RCC 7860 (cell line): ENCODE data around the gene HOXB13.

Source experiments
- DNase-seq: peaks from one replicate; pipeline ENCODE4 v3.0.0-alpha.2; 2015; ENCODE audit warnings: low spot score
- FAIRE-seq: peaks from 2 replicates; lab custom pipeline; 2012; peaks lifted over from hg19 to GRCh38; lab: Jason Lieb, UNC

HOXB13 gene

DNA sequence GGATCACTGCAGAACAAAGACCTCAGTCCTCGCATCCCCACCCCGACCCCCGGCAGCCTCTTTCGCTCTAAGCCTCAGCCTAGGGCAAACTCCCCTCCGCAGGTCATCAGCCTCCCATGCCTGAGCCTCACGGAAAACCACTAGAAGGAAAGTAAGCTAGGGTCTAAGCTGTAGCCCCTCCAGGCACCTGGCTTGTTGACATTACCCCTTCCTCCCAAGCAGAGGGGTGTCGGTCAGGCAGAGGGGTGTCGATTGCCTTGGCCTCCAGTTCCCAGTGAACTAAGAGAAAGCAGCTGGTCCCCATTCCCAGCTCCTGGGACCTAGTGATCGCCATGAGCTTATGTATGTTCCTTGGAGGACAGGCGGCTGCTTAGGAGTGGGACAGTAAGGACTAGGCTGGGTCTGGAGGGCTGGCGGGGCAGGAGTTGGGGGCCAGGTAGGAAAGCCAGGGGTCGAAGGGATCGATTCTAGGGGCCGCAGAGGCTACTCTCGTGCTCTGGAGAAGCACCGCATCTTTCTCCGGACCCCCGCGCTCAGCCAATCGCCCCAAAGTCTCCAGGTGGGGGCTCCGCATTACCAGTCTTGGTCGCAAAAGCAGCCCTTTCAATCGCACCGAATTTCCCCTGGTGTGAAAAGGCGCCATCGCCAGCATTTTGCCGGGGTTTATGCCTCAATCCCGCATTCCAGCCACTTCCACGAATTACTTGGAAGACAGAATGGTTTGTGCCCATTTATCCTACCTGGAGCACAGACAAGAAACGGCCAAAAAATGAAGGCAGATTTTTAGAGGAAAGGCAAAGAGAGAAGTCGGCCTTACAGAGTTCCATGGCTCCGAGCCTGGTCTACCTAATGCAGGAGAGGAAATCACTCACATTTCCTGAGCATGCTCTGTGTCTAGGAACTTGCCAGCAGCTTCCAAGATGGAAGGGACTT, 21.3 kb upstream of the HOXB13 start:
- FAIRE-seq, result no peak
- no peak for DNase-seq

DNA sequence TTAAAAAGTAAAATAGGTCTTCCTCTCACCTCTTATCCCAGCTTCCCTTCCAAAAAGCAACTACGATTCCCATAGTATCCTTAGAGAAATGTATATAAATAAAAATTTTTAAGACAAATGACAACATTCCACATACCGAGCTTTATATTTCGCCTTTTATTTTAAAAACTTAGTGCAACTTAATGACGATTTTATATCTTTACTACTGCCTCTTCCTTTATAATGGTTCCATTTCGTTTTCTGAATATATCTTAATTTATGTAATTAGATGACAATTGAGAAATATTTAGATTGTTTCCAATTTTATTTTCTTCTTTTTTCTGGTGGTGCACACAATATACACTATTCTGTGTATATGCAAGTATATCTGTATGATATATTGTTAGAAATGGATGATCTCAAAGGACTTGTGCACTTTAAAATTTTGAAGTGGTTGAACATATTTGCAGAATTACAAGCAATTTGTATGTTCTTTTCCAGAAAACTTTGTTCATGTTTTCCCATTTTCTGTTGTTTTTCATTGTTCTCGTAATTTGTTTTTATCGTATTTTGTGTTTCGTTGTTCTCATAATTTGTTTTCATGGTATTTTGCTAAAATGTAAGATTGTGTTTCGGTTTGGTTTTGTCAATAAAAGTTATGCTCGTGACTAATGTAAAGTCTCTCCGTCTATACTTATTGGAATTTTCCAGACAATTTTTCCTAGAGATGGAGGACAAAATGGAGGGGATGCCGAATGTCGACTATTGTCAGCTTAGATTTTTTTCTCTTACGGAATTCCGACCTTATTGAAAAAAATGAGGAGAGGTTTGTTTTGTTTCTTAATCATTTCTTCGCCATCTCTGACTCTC, 20.4 kb upstream of the HOXB13 start:
- FAIRE-seq (no peak), DNase-seq (no peak)

DNA sequence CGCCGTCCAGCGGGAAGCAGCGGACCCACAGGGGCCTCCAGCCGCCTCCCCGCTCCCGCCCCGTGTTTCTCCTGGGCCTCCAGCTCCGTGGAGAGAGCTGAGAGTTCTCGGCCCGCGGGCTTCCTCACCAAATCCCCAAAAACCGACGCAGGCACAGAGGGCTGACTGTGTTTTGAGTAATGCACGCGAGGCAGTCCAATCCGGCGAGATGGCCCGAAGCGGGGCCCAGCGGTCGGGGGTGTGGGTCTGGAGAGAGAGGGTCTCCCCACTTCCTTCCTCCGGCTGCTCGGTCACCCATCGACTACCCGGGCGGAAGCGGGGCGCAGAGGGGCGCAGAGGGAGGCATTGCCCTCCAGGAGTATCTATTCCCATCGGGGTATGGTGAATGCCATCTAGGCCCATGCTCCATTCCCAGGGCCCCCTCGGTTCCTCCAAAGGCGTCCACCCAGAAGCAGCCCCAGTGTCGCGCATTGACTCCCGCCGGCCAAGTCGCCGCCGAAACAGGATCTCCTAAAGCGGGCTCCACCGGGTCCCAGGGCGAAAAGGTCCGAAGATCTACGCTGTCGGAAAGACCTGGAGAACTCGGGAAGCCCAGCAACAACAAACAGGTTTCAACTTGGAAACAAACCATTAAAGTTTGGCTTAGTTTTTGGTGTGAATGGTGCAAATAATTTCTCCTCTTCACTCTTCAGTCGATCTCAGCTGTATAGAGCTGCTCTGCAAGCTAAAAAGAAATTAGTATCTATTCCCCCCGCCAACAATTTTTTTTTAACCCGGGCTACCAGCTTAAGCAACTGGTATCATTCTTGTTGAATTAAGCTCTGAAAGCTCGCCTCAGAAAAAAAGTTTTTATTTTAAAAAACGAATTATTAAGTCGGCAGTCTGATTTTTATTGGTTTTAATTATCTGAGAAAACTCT, 19.2 kb upstream of the HOXB13 start:
- FAIRE-seq, result no peak
- no peak for DNase-seq

DNA sequence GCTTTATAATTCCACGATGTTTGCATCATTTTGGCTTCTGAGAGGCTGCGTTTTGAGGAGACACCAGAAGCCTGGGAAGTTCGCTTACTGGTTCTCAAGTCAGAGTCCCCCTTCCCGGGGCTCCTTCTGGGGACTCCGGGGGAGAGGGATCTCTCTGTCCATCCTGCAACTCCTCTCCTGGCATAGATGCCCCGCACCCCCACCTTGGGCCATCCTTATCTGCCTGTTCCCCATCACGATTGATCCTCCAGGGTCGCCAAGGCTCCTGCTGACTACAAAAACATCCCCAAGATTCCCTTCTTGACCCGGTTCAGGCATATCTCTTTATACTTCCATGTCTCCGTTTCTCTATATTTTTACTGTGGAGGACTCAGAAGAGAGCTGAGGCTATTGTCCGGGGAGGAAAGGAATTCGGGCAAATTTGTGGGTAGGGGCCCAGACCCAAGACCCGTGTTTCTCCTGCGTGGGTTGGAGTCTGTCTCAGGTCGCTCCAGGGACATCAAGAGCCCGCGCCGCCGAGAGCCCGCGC, 18.4 kb upstream of the HOXB13 start:
- DNase-seq (no peak), FAIRE-seq (no peak)

DNA sequence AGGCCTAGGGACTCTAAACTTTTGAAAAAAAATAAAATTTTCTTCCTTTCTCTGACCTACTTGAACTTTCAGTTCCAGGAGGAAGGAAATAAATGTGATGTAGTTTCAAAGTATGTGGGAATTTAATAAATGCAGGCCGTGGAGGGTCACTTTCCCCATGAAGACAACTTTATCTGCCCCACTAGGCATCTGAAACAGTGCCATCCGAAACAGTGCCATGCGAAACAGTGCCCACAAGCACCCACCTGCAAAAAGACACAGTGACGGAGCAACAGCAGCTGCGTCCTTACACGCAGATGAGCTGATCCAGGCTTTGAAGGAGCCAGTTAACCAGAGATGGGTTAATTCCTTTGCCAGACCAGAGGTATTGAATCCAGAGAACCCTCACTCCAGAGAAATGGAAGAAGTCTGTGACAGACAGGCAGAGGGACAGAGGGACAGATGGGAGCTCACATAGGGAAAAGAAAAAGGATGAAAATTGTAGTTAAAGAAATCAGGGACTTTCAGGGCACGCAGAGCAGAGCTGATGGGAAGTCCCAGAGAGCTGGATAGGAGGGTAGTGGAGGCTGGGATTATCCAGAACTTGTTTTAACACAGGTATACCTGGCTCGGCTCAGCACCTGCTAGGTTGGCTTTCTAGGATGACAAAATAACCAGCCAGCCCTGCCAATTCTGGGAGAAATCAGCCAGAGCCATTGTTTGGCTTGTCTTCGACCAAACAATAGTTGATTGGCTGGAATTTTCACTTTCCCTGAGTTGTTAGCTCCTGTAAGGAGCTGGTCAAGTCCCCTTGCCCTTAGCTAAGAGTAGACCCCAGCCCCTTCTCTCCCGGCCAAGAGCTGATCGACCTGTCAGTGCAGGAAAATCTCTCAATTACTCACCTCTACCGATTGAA, 17.1 kb upstream of the HOXB13 start:
- FAIRE-seq (no peak), DNase-seq (no peak)

DNA sequence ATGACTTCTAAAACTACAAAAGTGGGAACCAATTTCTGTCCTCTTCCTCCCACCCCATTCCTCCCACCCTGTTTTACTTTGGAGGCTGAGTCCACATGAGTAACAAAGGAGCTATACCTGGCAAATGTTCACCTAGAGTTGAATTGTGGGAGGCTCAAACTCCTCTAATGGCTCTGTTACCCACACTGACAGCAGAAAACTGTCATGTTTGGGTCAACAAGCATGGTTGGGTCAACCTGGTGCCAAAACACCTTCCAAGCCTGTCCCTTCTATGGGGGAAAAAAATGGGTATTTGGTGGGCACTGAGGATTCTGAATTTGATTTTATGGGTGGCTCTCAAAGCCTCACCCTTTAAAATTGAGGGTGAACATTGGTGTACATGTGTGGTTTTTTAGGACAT, 12.0 kb upstream of the HOXB13 start:
- no peak for DNase-seq
- no peak for FAIRE-seq

DNA sequence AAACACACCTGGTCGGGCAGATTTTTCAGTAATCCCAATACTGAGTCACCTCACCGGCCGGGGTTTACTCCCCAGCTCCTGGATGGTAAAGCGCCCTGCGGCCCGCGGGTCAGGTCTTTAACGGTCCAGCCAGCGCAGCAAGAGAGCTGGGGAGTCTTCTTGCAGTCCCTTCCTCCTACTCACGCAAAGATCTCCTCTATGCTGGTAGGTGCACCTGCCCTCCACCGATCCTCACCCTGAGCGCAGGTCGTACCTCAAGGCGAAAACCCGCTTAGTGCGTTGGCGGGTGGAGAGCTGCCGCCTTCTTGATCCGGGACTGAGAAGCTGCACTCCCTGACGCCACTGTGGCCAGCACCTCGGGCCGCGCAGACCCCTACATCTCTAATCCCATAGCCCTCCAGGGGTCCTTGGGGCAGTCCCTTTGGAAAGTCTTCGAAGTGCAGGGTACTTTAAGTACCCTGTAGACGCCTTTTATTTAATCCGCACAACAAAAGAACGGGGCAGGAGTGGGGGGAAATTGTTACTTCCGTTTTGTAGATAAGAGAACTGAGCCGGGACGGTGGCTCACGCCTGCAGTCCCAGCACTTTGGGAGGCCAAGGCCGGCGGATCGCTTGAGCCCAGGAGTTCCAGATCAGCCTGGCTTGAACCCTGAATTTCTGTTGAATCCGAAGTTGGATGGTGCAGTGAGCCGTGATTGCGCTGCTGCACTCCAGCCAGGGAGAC, 10.4 kb upstream of the HOXB13 start:
- no peak for DNase-seq
- FAIRE-seq, result no peak

DNA sequence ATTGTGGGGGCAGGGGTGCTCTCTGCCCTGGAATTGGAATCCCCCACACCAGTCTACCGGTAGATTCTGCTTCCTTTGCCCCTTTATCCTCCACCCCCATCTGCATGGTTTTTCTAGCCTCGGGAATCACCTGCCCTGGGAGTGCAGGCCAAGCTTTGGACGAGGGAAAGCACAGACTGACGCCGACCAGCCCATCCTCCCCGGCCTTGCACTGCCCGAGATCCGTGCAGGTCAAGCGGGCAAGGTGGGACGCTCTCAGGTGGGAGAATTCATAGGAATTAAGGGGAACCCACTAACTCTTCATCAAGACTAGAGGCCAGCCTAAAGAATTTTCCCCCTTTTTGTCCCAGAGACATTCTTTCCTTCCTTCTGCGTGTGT, 9.9 kb upstream of the HOXB13 start:
- DNase-seq, result no peak
- no peak for FAIRE-seq

DNA sequence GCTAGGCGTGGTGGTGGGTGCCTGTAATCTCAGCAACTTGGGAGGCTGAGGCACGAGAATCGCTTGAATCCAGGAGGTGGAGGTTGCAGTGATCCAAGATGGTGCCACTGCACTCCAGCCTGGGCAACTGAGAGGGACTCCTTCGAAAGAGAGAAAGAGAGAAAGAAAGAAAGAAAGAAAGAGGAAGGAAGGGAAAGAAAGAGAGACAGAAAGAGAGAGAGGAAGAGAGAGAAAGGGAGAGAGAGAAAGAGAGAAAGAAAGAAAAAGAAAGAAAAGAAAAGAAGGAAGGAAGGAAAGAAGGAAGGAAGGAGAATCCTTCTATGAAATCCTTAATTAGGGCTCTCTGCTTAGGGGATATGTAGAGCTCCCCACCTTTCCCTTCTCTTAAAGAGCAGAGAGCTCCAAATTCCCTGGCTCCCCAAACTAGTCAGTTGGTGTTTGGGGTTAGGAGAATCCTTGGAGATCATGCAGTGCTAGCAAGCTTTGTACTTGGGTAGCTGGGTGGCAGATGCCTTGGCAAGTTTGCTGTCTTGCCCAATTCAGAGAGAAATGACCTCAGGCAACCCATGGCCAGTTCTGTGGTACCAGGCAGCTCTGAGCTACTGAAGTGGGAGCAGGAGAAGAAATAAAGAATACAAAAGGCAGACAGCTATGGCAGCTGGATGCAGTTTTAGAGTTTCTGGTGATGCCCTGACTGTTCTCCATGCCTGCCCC, 8.9 kb upstream of the HOXB13 start:
- DNase-seq, result no peak
- FAIRE-seq, result no peak

DNA sequence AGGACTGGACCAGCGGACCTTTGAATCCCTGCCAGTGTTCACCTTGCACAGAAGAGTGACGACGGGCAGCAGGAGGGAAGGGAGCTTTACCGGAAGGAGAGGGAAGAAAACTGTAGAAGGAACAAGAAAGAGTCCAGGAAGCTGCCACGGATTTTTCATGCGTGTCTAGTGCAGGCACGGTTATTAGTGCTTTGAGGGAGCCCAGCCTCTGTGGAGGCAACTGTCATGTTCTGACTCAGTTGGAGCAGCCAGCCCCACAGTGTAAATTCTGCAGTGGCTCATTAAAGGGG, 6.5 kb upstream of the HOXB13 start:
- FAIRE-seq, result no peak
- no peak for DNase-seq

DNA sequence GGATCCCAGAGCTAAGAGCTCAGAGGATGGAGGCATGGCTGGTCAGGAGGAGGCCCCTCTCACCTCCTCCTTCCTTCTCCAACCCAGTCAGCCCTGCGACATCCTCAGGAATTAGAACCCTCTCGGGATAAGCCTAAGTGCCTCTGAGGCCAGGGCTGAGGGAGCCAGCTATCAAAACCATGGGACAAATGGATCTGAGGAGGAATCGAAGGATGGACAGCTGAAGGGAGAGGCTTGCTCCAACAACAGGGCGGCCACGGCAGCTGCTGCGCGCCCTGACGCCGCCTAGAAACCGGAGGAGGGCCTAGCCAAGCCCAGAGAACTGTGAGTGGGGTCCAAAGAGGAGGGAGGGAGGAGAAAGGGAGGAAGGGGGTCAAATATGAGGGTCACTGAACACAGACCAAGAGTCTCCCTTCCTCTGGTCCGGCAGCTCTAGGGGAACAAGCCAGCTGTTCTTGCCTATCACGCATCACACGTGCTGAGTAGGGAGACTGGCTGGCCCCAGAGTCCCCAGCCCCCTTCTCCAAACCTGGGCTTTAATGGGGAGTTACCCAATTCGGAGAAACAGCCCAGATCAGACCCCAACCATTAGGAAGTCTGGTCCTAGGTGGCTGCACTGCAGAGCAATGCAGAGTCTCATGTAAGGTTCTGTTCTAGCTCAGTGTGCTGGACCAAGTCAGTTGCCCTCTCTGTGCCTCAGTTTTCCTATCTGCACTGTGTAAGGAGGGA, 5.9 kb upstream of the HOXB13 start:
- FAIRE-seq, result no peak

DNA sequence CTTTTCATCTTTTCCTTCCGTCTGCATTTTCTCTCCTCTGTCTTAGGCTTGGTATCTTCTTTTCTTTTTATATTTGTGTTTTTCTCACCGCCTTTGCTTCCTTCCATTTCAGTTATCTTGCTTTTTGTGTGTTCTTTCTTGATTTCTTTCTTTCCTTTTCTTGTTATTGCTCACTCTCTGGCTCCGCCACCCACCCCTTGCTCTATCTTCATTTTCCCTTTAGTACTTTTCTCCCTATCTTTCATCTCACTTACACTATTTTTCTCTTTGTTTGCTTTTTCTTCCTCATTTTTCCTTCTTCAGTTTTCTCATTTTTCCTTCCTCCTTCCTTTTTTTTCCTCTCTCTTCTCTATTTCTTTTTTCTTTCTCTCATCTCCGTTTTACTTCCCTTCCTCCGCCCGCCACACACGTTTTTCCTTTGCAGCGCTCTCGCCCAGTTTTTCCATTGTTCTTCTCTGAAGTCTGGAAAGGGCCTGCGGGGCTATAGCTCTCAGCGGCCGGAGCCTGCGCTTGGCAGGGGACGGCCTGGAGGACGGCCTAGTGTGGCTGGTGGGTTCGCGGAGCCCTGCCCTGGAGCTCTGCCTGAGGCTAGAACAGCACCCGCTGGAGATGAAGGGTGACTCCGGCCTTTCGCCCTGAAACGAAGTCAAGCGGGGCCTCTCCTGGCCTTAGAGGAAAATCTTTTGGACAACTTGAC, 5.2 kb upstream of the HOXB13 start:
- no peak for DNase-seq
- no peak for FAIRE-seq

More for the DNA sequence above, 5.9 kb upstream of the HOXB13 start:
- DNase-seq, result no peak

DNA sequence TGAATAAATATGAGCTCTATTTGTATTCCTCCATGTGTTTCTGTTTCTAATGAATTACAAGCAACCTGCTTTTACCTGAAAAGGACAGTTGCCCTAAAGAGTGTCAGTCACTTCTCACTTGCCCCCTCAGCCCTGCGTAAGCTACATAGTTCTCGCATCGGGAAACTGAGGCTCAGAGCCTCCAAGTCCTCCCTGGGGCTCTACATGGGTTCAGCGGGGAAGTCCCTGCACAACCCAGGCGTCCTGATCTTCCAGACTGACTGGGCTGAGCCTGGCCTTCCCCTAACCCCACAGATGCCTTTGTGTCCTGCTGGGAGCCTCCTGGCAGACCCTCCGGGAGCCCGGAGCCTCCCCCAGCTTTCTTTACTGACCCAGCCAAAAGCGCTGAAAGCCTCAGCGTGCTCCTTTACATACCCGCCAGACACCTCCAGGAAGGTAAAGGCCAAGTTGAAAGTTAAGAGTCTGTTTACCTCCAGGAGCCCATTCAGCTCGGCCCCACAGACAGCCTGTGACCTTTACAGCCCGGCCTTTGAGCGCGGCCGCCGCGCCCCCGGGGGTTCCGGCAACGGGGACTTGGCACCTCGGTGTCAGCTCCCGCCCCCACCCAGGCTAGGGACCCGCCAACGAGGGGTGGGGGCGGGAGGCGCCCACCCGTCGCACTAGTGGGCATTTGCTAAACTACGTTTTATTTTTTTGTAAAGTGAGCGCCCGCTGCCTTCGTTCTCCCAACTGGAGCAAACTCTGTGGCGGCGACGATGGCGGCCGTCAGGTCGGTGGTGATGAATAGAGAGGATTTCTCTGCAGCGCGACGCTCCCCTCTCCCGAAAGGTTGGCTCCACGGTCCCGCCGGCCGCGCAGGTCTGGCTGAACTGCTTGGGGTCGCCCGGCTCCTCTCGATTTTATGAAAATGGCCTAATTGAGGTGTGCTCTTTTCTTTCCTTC, 4.4 kb upstream of the HOXB13 start:
- DNase-seq (no peak), FAIRE-seq (no peak)

DNA sequence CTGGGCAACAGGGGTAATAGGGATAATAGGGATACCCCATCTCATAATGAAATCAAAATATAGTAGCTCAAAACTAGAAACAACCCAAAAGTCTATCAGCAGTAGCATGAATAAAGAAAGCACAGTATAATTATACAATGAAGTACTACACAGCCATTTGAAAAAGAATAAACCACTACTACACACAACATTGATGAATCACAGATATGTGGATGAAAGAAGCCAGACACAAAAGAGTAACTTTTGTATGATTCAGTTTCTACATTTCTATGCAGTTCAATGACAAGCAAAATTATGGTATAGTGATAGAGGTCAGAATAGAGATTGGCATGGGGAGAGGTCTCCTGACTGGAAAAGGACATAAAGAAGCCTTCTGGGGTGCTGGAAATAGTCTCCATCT, 2.8 kb upstream of the HOXB13 start:
- DNase-seq, result no peak
- FAIRE-seq, result no peak

DNA sequence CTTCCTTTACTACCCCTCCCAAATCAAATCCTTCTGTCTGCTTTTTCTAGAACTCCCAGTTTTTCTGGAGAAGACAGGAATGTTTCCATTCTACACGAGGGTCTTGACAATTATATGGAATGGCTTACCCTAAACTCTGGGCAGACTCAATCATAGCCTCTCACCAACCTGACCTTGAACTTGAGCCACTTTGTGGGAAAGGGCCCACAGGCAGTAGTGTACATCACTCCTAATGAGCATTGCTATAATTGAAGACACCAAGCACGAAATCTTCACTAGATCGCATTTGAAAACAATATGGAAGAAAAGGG, 1.6 kb upstream of the HOXB13 start:
- no peak for FAIRE-seq
- DNase-seq, result no peak
